Measurements from ENCODE around the gene CEP135. TPM values are rescaled to one million over a fixed set of nuclear protein-coding genes. Genes with fewer than 3 reads are reported as not detected.

Gene CEP135
- polyA plus RNA-seq, 1 donor (not counting 4 experiments of a cell fraction or from before 2014, with no cell fraction given) = 5.4 TPM

DNA sequence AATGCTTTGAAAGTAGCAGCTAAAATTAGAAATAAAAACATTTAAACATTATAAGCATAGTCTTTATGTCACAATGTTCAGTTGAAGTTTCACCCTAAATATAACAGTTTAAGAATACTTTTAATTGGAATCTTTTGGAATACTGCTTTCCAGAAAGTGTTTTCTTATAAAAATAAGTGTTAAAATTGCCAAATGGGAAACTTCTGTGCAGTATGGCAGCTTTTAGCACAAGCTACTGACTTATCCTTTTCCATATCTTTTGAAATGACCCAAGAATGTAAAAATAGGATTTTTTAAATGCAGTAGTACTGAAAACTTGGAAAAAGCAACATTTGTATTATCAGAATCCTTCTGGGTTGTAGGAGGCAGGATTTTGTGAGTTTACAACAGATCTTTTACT, 34.2 kb downstream of the CEP135 start:
- no peaks in the 10 kb centered on the region for H3K9me1 ChIP-seq (ENCODE audit: control insufficient read depth, extremely low read depth, insufficient read depth, low read length)
- H3K27ac ChIP-seq (ENCODE audit: control insufficient read depth, insufficient read depth, low read length) = no peak overlapping the region
- no peaks in the 10 kb centered on the region for H3K4me1 ChIP-seq (ENCODE audit: control insufficient read depth, extremely low read depth, insufficient read depth, low read length)
- H3K9ac ChIP-seq (ENCODE audit: control insufficient read depth, extremely low read depth, insufficient read depth, low read length) = no peak overlapping the region
- no peak overlapping the region for H3K4me3 ChIP-seq (ENCODE audit: control insufficient read depth in 2 of 3, extremely low read depth in 1 of 3, insufficient read depth in 2 of 3, low read depth in 1 of 3, low read length in 3 of 3)
- H3K79me2 ChIP-seq (ENCODE audit: control insufficient read depth, insufficient read depth, low read length) = no peaks in the 10 kb centered on the region
- no peaks in the 10 kb centered on the region for H3K27me3 ChIP-seq (ENCODE audit: control insufficient read depth, extremely low read depth, insufficient read depth, low read length)
- no peak overlapping the region for H3K4me2 ChIP-seq (ENCODE audit: control insufficient read depth, extremely low read depth, insufficient read depth, low read depth, low read length)
- H2AFZ ChIP-seq (ENCODE audit: control insufficient read depth, low read length) = no peak overlapping the region
- DNase-seq (ENCODE audit: low read depth, low spot score) = no peak
- peaks cover 3 to 5% of the 10 kb centered on the region in 2 experiments for H3K36me3 ChIP-seq (ENCODE audit: control insufficient read depth in 2 of 2, extremely low read depth in 1 of 2, insufficient read depth in 2 of 2, low read length in 2 of 2)
- dilution Hi-C loops (cut with MboI; ENCODE audit: extremely low pct_ligation_motif_present, low sequenced_read_pairs) = no loop called here
- no peak for FAIRE-seq
- TF ChIP-seq EZH2 (IDR thresholded peaks at IDR 0.05; ENCODE audit: low read length) = no peak
- TF ChIP-seq, protein P1, sequence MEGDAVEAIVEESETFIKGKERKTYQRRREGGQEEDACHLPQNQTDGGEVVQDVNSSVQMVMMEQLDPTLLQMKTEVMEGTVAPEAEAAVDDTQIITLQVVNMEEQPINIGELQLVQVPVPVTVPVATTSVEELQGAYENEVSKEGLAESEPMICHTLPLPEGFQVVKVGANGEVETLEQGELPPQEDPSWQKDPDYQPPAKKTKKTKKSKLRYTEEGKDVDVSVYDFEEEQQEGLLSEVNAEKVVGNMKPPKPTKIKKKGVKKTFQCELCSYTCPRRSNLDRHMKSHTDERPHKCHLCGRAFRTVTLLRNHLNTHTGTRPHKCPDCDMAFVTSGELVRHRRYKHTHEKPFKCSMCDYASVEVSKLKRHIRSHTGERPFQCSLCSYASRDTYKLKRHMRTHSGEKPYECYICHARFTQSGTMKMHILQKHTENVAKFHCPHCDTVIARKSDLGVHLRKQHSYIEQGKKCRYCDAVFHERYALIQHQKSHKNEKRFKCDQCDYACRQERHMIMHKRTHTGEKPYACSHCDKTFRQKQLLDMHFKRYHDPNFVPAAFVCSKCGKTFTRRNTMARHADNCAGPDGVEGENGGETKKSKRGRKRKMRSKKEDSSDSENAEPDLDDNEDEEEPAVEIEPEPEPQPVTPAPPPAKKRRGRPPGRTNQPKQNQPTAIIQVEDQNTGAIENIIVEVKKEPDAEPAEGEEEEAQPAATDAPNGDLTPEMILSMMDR (optimal IDR thresholded peaks at IDR 0.05 in 1 of 3, IDR thresholded peaks at IDR 0.05 in 1 of 3, conservative IDR thresholded peaks at IDR 0.05 in 1 of 3; ENCODE audit: extremely low read depth in 1 of 3, insufficient read depth in 2 of 3, low read length in 3 of 3) = no peak
- no peaks in the 10 kb centered on the region for H4K20me1 ChIP-seq (ENCODE audit: control insufficient read depth, extremely low read depth, insufficient read depth, low read length)
- H3K9me3 ChIP-seq (ENCODE audit: control insufficient read depth, low read depth, low read length) = no peaks in the 10 kb centered on the region

DNA sequence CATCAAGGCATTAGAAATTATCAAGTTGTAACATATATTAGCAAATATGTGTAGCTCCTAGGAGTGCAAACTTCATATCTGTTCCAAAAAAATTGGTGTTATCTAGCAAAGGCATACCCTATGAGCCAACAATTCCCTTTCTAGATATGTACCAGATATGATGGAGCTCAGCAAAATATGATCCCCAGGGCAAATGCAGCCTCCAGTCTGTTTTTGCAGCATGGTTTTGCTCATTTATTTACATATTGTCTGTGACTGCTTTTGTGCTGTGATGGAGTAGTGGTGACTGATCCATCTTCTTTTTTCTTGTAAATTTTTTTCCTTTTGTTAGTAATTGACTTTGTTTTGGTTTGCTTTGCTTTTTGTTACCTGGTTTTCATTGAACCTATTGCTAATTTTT, 41.0 kb downstream of the CEP135 start:
- TF ChIP-seq, protein P1 (optimal IDR thresholded peaks at IDR 0.05 in 1 of 3, IDR thresholded peaks at IDR 0.05 in 1 of 3, conservative IDR thresholded peaks at IDR 0.05 in 1 of 3; ENCODE audit: extremely low read depth in 1 of 3, insufficient read depth in 2 of 3, low read length in 3 of 3) = no peak
- no peak for TF ChIP-seq EZH2 (IDR thresholded peaks at IDR 0.05; ENCODE audit: low read length)
- Histone ChIP-seq H3K4me3 (ENCODE audit: control insufficient read depth in 2 of 3, extremely low read depth in 1 of 3, insufficient read depth in 2 of 3, low read depth in 1 of 3, low read length in 3 of 3) (no peak overlapping the region), H3K27ac (ENCODE audit: control insufficient read depth, insufficient read depth, low read length) (no peak overlapping the region), H3K36me3 (ENCODE audit: control insufficient read depth in 2 of 2, extremely low read depth in 1 of 2, insufficient read depth in 2 of 2, low read length in 2 of 2) (peaks cover 1 to 3% of the 10 kb centered on the region in 2 experiments), H2AFZ (ENCODE audit: control insufficient read depth, low read length) (no peak overlapping the region), H3K27me3 (ENCODE audit: control insufficient read depth, extremely low read depth, insufficient read depth, low read length) (no peaks in the 10 kb centered on the region), H3K9me1 (ENCODE audit: control insufficient read depth, extremely low read depth, insufficient read depth, low read length) (no peaks in the 10 kb centered on the region), H3K4me1 (ENCODE audit: control insufficient read depth, extremely low read depth, insufficient read depth, low read length) (no peaks in the 10 kb centered on the region), H3K9ac (ENCODE audit: control insufficient read depth, extremely low read depth, insufficient read depth, low read length) (no peak overlapping the region), H3K4me2 (ENCODE audit: control insufficient read depth, extremely low read depth, insufficient read depth, low read depth, low read length) (no peak overlapping the region), H3K9me3 (ENCODE audit: control insufficient read depth, low read depth, low read length) (no peaks in the 10 kb centered on the region), H4K20me1 (ENCODE audit: control insufficient read depth, extremely low read depth, insufficient read depth, low read length) (no peaks in the 10 kb centered on the region), H3K79me2 (ENCODE audit: control insufficient read depth, insufficient read depth, low read length) (no peaks in the 10 kb centered on the region)
- FAIRE-seq = no peak
- no peak for DNase-seq (ENCODE audit: low read depth, low spot score)
- dilution Hi-C loops (cut with MboI; ENCODE audit: extremely low pct_ligation_motif_present, low sequenced_read_pairs) = no loop called here

All from keratinocyte (primary cell).